ENCODE results near the gene PTPRK.
"Not testable (repeated sequence)": the region's sequence is repeated elsewhere in the genome, so short reads cannot be mapped to it uniquely, and the experiment has no call there.

Gene PTPRK

DNA sequence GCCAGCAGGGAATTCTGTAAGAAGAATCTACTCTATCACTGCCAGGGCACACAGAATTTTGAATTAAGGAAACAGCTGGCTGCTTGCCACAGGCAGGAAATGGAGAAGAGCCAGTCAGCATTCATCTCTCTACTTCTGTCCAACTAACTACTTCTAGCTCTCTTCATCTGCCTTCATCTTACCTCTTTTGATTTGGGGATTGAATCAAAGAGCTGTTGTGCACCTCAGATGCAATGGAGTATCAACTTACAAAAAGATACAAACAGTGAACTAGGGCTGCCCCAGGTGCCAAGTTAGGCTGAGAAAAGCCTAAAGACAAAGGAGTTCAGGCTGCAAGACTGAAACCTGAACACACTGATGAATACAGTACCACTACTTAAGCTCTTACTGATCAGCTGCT is 82.0 kb downstream of the PTPRK start:
- DNase-seq (ENCODE audit: low read depth): no peak

DNA sequence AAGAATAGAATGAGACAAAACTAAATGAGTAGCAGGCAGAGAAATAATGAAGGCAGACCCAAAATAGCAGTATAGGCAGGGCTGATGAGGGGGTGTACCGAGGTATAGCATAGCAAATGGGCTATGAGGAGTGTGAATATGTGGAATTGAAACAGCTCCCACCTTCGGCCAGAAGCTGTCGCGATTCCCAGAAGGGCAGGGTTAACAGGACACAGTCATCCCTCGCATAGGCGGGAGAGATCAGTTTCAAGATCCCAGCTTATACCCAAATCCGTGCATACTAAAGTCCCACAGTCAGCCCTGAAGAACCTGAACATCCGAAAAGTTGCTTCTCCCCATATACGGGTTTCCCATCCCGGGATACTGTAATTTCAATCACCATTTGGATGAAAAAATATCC is 82.7 kb downstream of the PTPRK start:
- DNase-seq (ENCODE audit: low read depth): no peak

DNA sequence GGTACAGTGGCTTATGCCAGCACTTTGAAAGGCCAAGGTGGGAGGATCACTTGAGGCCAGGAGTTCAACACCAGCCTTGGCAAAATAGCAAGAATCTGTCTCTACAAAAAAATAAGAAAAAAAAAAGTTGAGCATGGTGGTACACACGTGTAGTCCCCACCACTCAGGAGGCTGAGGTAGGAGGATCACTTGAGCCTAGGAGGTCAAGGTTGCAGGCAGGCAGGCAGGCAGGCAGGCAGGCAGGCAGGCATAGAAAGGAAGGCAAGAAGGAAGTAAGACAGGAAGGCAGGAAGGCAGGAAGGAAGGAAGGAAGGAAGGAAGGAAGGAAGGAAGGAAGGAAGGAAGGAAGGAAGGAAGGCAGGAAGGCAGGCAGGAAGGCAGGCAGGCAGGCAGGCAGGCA is 85.6 kb downstream of the PTPRK start:
- DNase-seq (ENCODE audit: low read depth): not testable (repeated sequence)

DNA sequence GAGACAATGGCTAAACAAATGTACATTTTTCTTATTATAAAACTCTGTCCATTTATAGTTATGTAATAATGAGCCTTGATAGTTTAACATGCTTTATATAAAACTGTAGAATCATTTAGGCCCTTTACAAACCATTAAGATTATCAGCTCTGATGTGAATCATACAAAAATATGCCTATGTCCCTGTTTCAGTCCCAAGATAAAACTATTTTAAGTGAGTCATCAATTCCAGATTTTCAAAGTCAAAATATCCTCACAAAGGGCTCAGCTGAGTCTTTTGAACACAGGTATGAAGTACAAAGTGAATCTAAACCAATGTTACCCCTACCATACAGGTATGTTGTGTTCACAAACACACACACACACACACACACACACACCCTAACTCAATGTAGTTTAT is 88.0 kb downstream of the PTPRK start:
- peak; percentile 9 for DNase-seq (ENCODE audit: low read depth)

DNA sequence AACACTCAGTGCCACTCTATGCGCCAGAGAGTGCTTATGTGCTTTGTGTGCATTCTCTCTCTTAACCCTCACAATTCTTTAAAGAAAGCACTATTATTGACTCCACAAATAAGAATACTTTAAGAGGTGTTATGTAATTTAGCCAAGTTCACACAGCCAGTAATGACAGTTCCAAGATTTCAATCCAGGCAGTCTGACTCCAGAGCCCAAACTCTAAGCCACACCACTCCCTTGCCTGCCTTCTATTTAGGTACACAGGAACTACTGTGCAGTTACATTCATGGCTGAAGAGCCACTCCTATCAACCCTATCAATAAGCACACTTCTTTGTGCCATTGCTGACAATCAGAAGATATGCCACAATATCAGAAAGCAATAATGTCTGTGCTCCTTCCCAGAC is 93.3 kb downstream of the PTPRK start:
- DNase-seq (ENCODE audit: low read depth): no peak

DNA sequence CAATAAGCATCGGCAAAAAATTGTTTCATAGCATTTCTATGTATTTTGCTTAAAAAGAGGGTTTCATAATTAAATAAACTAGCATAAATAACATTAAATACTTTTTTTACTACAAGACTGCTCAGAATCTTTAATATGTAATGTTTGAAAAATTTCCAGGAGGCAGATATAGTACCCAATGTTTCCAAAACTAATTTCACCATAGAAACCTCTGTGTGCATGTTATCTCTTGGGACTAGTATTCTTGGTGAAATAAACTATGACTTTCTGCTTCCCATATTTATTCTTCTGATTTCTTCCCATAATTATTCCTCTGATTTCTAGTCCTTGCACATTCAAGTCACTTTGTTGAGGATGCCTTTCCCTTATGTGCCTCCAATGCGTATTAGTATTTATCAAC is 94.5 kb downstream of the PTPRK start:
- no peak for DNase-seq (ENCODE audit: low read depth)

- no peak for DNase-seq (ENCODE audit: low read depth)
Measured at GRCh38 chr6:128422871-128423270, 97.5 kb downstream of the PTPRK start.

DNA sequence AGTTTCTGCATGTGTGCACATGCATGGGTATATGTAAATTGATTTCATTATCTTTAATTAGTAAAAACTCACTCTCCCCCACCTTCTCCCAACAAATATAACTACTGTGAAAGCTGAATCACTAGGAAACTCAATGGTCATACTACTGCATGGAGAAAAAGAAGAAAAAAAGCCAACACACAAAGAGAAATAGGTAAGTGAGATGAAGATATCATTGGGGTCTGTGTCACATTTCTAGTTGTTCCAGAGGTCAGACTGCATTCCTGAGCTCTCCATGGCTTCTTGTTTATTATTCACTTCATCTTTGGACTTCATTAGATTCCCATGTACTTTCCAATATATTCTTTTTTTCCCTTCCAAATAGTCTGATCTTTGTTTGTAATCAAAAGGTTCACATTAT is 98.2 kb downstream of the PTPRK start:
- no peak for DNase-seq (ENCODE audit: low read depth)

DNA sequence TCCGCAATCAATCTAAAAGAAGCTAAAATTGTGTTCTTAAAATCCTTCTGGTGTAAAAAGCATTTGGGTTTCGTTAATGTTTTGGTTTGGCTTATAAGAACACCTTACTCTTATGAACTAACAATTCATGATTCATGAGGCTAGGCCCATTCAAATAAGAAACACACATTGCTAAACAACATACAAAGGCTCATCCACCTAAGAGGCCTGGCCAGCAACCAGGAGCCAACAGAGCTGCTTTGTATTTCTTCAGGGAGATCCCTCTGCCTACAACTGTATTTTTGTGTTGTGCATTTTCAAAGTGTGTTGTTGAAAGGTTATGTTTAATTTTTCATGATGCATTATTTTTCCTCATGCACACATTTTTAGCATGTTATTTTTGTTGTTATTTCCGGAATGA is 98.6 kb downstream of the PTPRK start:
- DNase-seq (ENCODE audit: low read depth): no peak

GRCh38 chr6:128417698-128418097 is 102.7 kb downstream of the PTPRK start:
- no peak for DNase-seq (ENCODE audit: low read depth)

DNA sequence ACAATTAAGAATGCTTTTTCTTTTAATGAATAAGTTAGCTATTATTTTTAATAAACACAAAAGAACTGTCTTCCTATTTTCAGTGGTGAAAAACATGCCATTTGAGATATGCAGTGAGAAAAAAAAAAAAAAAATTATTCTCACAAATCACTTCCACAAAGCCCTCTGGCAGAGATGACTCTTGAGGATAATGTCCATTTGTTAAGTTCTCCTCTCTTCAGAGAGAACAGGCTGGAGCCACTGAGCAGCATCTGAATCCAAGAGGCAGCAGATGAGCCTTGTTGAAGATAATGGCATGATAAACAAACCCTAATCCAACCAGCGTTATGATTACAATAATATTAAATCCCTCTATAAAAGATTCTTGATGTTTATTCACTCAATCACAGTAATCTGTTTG is 105.0 kb downstream of the PTPRK start:
- no peak for DNase-seq (ENCODE audit: low read depth)

DNA sequence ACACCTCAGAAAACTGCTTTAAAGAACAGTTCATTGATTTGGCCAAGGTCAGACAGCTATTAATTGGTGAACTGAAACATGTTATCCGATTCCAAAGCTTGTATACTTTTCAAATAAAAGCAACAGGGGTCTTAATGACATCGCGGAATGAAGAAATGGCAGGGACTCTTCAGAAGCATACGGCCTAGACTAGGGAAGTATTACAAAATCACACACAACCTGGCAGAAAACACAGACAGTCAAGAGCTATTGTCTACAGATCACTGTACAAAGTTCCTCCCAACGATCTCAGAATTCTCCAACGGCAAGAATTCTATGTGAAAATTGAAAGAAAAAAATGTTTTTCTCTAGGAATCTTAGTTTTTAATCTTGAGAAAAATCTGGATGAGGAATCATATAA is 105.5 kb downstream of the PTPRK start:
- DNase-seq (ENCODE audit: low read depth): no peak

DNA sequence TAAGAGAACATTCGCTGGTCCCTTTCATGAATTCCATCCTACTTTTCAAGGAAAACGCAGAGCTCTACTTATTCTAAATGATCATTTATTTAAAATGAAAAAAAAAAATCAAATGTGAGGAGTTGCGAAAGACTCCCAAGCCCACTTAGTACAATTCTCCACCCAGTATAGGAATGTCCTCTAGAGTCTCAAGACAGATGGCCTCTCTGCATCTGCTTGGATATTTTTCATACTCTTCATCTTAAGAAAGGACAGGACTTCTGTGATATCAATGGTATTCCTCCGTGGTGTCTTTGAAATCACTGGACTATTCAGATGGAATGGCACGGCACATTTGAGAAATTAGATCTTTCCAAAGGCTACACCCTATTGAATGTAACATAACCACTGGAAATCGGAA is 107.1 kb downstream of the PTPRK start:
- no peak for DNase-seq (ENCODE audit: low read depth)

DNA sequence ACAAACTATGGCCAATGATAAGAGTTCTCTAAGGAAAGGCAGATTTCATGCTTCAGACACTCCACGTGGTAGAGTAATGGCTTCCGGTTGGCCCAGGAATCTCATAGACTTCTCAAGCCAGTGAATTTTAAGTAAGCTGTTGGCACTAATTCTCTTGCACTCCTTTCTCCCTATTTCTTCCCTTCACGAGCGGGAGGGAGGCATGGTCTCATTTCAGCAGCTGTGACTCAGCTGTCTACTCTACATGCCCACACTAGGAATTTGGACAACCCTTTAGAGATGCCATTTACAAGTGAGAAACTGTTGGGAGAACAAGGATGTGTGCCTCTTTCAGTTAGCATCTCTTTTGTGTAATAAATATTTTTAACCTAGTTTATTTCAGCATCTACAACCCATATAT is 107.7 kb downstream of the PTPRK start:
- no peak for DNase-seq (ENCODE audit: low read depth)

DNA sequence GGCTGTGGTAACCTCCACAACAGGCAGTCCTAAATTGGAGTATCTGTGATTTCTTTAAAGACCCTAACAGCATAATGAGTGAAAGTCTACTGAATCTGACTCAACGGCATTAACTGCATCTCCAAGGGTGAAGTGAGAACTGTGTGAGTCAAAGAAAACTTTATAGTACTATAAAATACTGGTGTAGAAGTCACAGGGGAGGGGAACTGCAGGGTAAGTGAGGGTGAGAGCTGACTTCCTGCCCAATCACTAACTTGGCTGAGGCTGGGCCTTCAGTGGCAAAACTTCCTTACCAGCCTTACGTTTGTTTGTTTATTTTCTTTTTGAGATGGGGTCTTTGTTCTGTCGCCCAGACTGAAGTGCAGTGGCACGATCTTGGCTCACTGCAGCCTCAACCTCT is 109.8 kb downstream of the PTPRK start:
- no peak for DNase-seq (ENCODE audit: low read depth)

GRCh38 chr6:128409003-128409402 is 111.4 kb downstream of the PTPRK start:
- no peak for DNase-seq (ENCODE audit: low read depth)

DNA sequence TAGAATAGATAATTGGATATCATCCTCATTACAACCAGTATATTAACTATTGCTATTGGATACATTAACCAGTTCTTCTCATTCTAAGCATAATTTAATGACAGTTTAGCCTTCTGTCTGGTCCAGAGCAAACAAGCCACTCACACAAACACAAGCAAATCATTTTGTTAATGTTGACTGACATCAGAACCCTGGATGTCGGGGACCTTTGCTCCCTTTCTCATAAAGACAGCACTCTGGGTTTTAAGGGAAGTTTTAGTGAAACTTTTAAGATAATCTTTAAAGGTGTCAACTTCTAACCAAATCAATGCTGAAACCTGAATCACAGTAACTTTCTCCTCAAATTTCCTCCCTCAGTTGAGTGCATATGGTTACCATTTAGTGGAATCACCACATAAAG is 113.9 kb downstream of the PTPRK start:
- DNase-seq (ENCODE audit: low read depth): no peak

DNA sequence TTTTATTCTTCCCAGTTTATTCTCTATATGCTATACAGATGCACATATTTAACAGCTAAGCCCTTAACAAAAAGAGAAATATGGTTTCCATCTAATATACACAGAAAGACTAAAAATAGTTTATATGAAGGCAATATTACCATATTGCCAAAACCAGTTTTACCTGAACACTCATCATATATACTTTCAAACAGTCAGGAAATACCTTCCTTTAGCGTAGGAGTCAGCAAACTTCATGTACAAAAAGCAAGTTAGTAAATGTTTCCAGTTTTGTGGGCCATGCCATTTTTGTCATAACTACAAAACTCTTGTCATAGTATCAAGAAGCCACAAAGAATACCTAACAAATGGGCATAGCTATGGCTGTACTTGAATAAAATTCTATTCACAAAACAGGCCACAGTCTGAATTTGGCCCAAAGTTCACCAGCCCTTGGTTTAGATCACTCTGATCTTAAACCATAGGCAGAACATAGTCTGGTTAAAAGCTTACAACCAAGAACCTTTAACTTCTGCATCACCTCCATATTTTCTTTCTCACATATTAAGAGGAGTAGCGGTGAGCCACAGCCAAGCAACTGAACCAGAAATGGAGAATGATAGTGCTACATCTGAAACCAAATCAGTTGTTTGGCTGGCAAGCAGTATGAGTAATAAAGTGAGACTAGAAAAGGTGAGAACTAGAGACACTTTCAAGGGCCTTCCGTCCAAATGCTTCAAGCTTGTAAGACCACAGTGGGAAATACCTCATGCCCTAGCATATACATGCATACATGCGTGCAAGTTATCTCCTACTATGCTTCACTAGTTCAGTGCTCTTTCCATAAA is 116.6 kb downstream of the PTPRK start:
- no peak for DNase-seq (ENCODE audit: low read depth)

DNA sequence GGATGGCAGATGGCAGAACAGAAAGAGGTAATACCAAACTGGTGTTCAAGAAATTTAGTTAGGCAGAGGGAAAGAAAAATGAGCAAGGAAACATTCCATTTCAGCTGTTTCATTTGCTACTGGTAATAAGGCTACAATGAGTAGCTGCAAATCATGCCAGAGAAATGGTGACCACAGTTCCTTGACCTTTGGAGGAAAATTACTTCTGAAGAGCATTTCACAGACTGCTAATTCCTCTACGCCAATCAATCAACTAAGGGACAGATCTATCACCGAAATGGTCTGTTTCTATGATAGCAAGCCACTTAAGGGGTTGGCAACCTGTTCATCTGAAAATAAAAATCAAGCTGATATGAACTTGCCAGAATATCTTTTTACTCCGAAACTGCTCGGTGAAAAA is 119.5 kb downstream of the PTPRK start:
- no peak for DNase-seq (ENCODE audit: low read depth)

DNA sequence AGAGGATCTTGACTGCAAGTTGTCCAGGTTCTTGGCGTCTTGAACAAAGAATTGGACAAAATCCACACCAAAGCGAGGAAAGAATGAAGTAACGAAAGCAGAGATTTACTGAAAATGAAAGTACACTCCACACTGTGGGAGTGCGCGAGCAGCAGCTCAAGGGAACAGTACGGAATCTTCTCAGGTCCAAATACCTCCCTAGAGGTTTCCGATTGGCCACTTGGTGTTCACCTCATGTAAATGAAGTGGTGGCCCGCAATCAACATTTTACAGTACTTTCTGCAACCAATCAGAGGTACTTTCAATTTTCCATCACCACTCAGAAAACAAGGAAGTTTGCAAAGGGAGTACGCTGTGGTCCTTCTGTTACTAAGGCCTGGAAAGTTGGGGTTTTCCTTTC is 122.4 kb downstream of the PTPRK start:
- no peak for DNase-seq (ENCODE audit: low read depth)

GRCh38 chr6:128395596-128395995 is 124.8 kb downstream of the PTPRK start:
- no peak for DNase-seq (ENCODE audit: low read depth)

DNA sequence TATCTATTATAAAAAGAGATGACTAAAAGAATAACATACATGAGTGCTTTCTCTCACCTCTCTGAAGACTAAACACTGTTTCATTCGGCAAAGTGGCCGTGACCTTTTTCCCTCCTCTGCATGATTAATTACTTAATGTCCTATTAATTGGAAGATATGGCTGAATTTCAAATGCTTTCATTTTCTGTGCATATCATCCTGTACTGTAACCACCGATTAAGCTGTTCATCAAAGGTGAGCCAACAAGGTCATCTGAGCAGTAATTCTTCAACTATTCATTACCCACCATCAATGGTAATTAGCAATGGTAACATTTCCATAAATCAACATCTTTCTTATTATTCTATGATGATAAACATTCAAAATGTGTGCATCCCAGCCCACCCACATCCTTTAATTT is 125.2 kb downstream of the PTPRK start:
- no peak for DNase-seq (ENCODE audit: low read depth)

DNA sequence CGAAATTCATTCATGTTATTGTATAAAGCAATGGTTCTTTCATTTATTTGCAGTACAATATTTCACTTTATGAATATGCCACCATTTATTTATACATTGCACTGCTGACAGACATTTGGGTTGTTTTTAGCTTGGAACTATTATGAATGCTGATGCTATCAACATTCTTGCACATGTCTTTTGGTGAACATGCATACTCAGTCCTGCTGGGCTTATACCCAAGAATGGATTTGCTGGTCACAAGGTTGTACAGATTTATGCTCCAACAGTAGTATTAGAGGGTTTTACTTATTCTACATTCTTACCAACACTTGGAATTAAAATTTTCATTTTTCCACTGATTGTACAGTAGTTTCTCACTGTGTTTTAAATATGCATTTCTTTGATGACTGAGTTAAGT is 126.2 kb downstream of the PTPRK start:
- no peak for DNase-seq (ENCODE audit: low read depth)

DNA sequence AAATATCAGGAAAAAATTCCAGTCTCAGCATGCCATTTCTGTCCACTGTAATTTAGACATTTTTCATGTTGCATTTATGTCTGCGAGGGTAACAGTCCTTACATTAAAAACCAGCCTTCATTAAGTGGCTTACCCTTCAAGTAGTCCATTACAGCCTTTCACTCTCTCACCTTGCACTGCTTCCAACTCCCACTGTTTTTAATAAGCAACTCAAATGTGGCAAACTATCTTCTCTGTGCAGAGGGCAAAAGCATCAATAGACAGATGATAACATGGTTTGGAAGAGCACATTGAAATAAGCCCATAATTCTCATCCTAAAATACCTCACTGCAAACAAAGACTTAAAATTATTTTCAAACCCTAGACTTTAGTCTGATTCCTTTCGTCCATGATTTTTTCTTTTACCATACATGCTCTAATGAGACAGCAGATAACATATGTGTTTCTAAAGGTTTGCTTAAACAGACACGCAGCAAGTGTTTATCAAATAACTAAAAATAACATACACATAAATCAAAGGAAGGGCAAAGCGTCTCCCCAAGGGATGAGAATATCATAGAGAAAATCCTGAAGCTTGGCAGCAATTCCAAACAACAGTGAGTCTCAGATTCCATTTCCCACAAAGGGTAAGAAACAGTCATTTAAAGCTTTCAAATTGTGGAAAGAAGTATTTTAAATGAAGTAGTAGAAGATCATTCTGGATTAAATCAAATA is 130.4 kb downstream of the PTPRK start:
- no peak for DNase-seq (ENCODE audit: low read depth)
